ENCODE data around the gene FAM193A. TPM values are rescaled to one million over a fixed set of nuclear protein-coding genes. Genes with fewer than 3 reads are reported as not detected.
"Not testable (repeated sequence)": the region's sequence is repeated elsewhere in the genome, so short reads cannot be mapped to it uniquely, and the experiment has no call there.

Gene FAM193A
- total and polyA plus RNA-seq, 12 donors: 7.5 to 20.6 (median 15.9) TPM

- WGBS, 2 donors: 97 to 98% methylated on average over 14 of the region's 14 CpGs
- no peaks in the 10 kb centered on the region for H3K9me3 ChIP-seq
- H3K27ac ChIP-seq: no peak overlapping the region
- no peaks in the 10 kb centered on the region for H3K27me3 ChIP-seq
- peaks cover 0 to 3% (median 0%) of the 10 kb centered on the region in 9 donors for H3K36me3 ChIP-seq
- intact Hi-C loops (cut with DNase I): loop anchor here in 3 of 10 donors (5.0 to 10.0 kb wide), 2 partner anchors 61 to 1499 kb away; no protein-coding TSS in a partner anchor
- H3K4me3 ChIP-seq: no peak overlapping the region
- ATAC-seq: no peak
- TF ChIP-seq, protein P1, sequence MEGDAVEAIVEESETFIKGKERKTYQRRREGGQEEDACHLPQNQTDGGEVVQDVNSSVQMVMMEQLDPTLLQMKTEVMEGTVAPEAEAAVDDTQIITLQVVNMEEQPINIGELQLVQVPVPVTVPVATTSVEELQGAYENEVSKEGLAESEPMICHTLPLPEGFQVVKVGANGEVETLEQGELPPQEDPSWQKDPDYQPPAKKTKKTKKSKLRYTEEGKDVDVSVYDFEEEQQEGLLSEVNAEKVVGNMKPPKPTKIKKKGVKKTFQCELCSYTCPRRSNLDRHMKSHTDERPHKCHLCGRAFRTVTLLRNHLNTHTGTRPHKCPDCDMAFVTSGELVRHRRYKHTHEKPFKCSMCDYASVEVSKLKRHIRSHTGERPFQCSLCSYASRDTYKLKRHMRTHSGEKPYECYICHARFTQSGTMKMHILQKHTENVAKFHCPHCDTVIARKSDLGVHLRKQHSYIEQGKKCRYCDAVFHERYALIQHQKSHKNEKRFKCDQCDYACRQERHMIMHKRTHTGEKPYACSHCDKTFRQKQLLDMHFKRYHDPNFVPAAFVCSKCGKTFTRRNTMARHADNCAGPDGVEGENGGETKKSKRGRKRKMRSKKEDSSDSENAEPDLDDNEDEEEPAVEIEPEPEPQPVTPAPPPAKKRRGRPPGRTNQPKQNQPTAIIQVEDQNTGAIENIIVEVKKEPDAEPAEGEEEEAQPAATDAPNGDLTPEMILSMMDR (IDR thresholded peaks at IDR 0.05): no peak
- H3K4me1 ChIP-seq: peaks cover 0 to 34% (median 27%) of the 10 kb centered on the region in 9 donors
- no peak for DNase-seq
Observed at GRCh38 chr4:2615821-2616220, 79.4 kb downstream of the FAM193A start.

DNA sequence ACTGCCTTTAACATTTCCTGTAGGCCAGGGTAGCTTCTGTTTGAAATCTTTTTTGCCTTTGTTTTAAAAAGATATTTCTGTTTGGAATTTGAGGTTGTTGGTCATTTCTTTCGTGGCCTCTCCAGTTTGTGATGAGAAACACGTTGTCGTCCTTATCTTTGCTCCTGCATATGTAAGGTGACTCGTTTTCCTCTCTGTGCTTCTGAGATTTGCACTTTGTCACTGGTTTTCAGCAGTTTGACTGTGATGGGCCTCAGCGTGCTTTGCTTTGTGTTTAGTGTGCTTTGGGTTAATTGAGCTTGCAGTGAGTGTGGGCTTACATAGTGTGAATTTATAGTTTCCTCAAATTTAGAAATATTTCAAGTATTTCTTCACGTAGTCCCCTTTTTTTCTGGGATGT, 81.5 kb downstream of the FAM193A start:
- Histone ChIP-seq H3K4me1 (peaks cover 0 to 48% (median 27%) of the 10 kb centered on the region in 9 donors), H3K36me3 (peaks cover 0 to 3% (median 0%) of the 10 kb centered on the region in 9 donors), H3K4me3 (no peak overlapping the region), H3K9me3 (no peaks in the 10 kb centered on the region), H3K27me3 (no peaks in the 10 kb centered on the region), H3K27ac (no peak overlapping the region)
- ATAC-seq (no peak), DNase-seq (no peak)
- intact Hi-C loops (cut with DNase I): loop anchor here in 3 of 10 donors (5.0 to 10.0 kb wide), 2 partner anchors 63 to 1501 kb away; no protein-coding TSS in a partner anchor
- TF ChIP-seq, protein P1 (IDR thresholded peaks at IDR 0.05): no peak
- WGBS, 2 donors: 59 to 66% methylated on average over 6 of the region's 6 CpGs

DNA sequence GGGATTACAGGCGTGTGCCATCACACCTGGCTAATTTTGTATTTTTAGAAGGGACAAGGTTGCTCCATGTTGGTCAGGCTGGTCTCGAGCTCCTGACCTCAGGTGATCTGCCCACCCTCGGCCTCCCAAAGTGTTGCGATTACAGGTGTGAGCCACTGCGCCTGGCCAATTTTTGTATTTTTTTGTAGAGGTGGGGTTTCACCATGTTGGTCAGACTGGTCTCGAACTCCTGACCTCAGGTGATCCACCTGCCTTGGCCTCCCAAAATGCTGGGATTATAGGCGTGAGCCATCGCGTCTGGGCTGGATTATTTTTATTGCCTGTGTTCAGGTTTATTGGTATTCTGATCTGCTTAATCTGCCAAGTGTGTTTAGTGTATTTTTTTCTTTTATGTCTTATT, 82.3 kb downstream of the FAM193A start:
- ATAC-seq, H3K9me3 ChIP-seq, H3K27ac ChIP-seq, DNase-seq, H3K36me3 ChIP-seq, H3K27me3 ChIP-seq, H3K4me3 ChIP-seq: not testable (repeated sequence)
- WGBS, 2 donors: 96 to 97% methylated on average over 9 of the region's 9 CpGs
- intact Hi-C loops (cut with DNase I): loop anchor here in 3 of 10 donors (5.0 to 10.0 kb wide), 2 partner anchors 64 to 1501 kb away; no protein-coding TSS in a partner anchor
- peaks cover 3 to 52% (median 27%) of the 10 kb centered on the region in 9 donors for H3K4me1 ChIP-seq

DNA sequence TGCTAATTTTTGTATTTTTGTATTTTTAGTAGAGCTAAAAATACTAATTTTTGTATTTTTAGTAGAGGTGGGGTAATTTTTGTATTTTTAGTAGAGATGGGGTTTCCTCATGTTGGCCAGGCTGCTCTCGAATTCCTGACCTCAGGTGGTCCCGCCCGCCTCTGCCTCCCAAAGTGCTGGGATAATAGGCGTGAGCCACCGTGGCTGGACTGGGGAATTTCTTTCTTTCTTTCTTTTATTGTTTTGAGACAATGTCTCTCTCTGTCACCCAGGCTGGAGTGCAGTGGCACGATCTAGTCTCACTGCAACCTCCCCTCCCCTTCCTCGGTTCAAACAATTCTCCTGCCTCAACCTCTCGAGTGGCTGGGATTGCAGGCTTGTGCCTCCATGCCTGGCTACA, 83.0 kb downstream of the FAM193A start:
- Histone ChIP-seq H3K4me1 (peaks cover 3 to 58% (median 27%) of the 10 kb centered on the region in 9 donors), H3K9me3 (no peaks in the 10 kb centered on the region), H3K4me3 (no peak overlapping the region), H3K27ac (no peak overlapping the region), H3K36me3 (peaks cover 0 to 3% (median 0%) of the 10 kb centered on the region in 9 donors), H3K27me3 (no peaks in the 10 kb centered on the region)
- ATAC-seq (no peak), DNase-seq (no peak)
- TF ChIP-seq, protein P1 (IDR thresholded peaks at IDR 0.05): no peak
- WGBS, 2 donors: 93 to 94% methylated on average over 8 of the region's 8 CpGs
- intact Hi-C loops (cut with DNase I): loop anchor here in 3 of 10 donors (5.0 to 10.0 kb wide), 2 partner anchors 65 to 1502 kb away; no protein-coding TSS in a partner anchor

GRCh38 chr4:2621419-2621818, 85.0 kb downstream of the FAM193A start:
- 87 to 92% methylated on average over 7 of the region's 7 CpGs for WGBS, 2 donors
- H3K4me1 ChIP-seq: peaks cover 8 to 60% (median 27%) of the 10 kb centered on the region in 9 donors
- DNase-seq (no peak), ATAC-seq (no peak)
- no peaks in the 10 kb centered on the region for H3K9me3 ChIP-seq
- peaks cover 0 to 14% (median 5%) of the 10 kb centered on the region in 9 donors for H3K36me3 ChIP-seq
- no peak overlapping the region for H3K4me3 ChIP-seq
- intact Hi-C loops (cut with DNase I): no loop called here
- TF ChIP-seq, protein P1 (IDR thresholded peaks at IDR 0.05): no peak
- H3K27me3 ChIP-seq: no peaks in the 10 kb centered on the region
- H3K27ac ChIP-seq: no peak overlapping the region

Data from heart right ventricle (tissue), 16 donors.